ENCODE data around the gene OR10G8. TPM values are rescaled to one million over a fixed set of nuclear protein-coding genes. Genes with fewer than 3 reads are reported as not detected.

Gene OR10G8
- total and polyA plus RNA-seq, 12 donors = not detected

DNA sequence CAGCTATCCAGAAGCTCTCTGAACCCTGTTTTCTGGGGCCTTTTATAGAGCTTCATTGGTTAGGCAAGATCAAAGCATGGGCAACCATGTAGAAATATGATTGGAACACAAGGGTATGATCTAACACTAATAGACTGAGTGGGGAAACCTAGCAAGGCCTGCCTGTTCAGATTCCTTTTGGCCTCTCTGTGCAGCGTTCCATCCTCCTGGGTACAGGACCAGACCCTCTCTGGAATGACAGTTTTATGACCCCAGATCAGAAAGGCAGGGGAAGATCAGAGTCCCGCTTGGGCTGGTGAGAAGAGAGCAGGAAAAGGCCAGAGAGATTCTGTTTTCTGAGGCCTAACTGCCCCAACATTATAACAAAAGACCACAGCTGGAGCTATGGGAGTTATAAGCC is 52.0 kb downstream of the OR10G8 start:
- peaks cover 0 to 72% (median 46%) of the 10 kb centered on the region in 7 donors for H3K27me3 ChIP-seq
- no peak overlapping the region for H3K27ac ChIP-seq
- DNase-seq (no peak), ATAC-seq (no peak)
- TF ChIP-seq, protein P1, sequence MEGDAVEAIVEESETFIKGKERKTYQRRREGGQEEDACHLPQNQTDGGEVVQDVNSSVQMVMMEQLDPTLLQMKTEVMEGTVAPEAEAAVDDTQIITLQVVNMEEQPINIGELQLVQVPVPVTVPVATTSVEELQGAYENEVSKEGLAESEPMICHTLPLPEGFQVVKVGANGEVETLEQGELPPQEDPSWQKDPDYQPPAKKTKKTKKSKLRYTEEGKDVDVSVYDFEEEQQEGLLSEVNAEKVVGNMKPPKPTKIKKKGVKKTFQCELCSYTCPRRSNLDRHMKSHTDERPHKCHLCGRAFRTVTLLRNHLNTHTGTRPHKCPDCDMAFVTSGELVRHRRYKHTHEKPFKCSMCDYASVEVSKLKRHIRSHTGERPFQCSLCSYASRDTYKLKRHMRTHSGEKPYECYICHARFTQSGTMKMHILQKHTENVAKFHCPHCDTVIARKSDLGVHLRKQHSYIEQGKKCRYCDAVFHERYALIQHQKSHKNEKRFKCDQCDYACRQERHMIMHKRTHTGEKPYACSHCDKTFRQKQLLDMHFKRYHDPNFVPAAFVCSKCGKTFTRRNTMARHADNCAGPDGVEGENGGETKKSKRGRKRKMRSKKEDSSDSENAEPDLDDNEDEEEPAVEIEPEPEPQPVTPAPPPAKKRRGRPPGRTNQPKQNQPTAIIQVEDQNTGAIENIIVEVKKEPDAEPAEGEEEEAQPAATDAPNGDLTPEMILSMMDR (IDR thresholded peaks at IDR 0.05) = no peak
- intact Hi-C loops (cut with DNase I) = loop anchor here in 6 of 10 donors (10.0 kb wide), 3 partner anchors 116 to 516 kb away; no protein-coding TSS in a partner anchor
- peaks cover 0 to 10% (median 6%) of the 10 kb centered on the region in 9 donors for H3K4me1 ChIP-seq
- WGBS, 2 donors = 85% methylated on average over 2 of the region's 2 CpGs
- H3K9me3 ChIP-seq = no peaks in the 10 kb centered on the region
- no peak overlapping the region for H3K4me3 ChIP-seq
- H3K36me3 ChIP-seq = no peaks in the 10 kb centered on the region

DNA sequence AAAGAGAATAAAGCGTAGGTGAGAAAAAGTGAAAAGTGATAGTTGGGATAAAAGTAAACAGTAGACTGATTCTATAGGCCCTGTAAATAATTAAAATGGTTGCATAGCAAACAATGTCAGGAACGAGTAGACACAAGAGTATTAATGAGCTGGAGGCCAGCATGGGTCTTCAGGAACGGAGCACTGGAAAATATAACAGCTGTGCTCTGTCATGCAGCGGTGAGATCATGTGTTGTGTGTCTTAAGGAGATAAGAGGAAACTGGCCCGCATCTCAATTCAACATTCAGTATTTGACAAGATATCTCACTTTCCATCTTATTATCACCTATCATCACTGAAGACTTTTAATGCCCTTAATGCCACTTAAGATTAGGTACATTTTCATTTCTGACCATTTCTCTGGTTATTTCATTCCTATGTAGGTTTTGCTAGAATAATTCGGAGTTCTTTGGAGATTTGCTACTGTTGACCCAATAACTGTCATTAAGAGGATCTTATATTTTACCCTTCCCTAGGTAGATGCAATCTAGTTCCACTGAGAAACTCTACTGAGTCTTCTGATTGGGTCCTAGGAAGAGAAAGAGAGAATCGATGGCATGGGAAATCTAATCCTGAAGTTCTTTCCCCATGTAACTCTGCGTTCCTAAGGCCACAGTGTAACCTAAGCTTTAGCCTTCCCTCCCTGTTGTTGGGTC is 53.2 kb downstream of the OR10G8 start:
- Histone ChIP-seq H3K27me3 (peaks cover 0 to 75% (median 44%) of the 10 kb centered on the region in 7 donors), H3K27ac (no peak overlapping the region), H3K9me3 (no peaks in the 10 kb centered on the region), H3K36me3 (no peaks in the 10 kb centered on the region), H3K4me3 (no peak overlapping the region), H3K4me1 (peaks cover 0 to 10% (median 6%) of the 10 kb centered on the region in 9 donors)
- DNase-seq = no peak
- intact Hi-C loops (cut with DNase I) = loop anchor here in 6 of 10 donors (2.0 to 10.0 kb wide), 4 partner anchors 77 to 515 kb away; no protein-coding TSS in a partner anchor
- ATAC-seq = no peak
- 64 to 66% methylated on average over 8 of the region's 8 CpGs for WGBS, 2 donors
- TF ChIP-seq, protein P1 (IDR thresholded peaks at IDR 0.05) = no peak

Other genes with a start within 250 kb of the OR10G8 start
- gene OR6M1, start 220.4 kb upstream of the OR10G8 start, total RNA-seq = not detected
- gene OR6M1, start 220.4 kb upstream of the OR10G8 start, polyA plus RNA-seq = not detected
- gene TMEM225, start 141.1 kb upstream of the OR10G8 start, total RNA-seq = not detected
- gene TMEM225, start 141.1 kb upstream of the OR10G8 start, polyA plus RNA-seq = not detected
- gene OR8D4, start 124.6 kb upstream of the OR10G8 start, total RNA-seq = not detected
- not detected for gene OR8D4, start 124.6 kb upstream of the OR10G8 start, polyA plus RNA-seq
- not detected for gene OR4D5, start 87.2 kb upstream of the OR10G8 start, total RNA-seq
- not detected for gene OR4D5, start 87.2 kb upstream of the OR10G8 start, polyA plus RNA-seq
- gene OR6T1, start 83.0 kb upstream of the OR10G8 start, total RNA-seq = not detected
- gene OR6T1, start 83.0 kb upstream of the OR10G8 start, polyA plus RNA-seq = not detected
- not detected for gene OR10S1, start 49.0 kb upstream of the OR10G8 start, total RNA-seq
- not detected for gene OR10S1, start 49.0 kb upstream of the OR10G8 start, polyA plus RNA-seq
- gene OR10G6, start 31.6 kb upstream of the OR10G8 start, total RNA-seq = not detected
- not detected for gene OR10G6, start 31.6 kb upstream of the OR10G8 start, polyA plus RNA-seq
- not detected for gene OR10G4, start 13.8 kb upstream of the OR10G8 start, total RNA-seq
- not detected for gene OR10G4, start 13.8 kb upstream of the OR10G8 start, polyA plus RNA-seq
- not detected for gene OR10G9, start 3.8 kb upstream of the OR10G8 start, total RNA-seq
- not detected for gene OR10G9, start 3.8 kb upstream of the OR10G8 start, polyA plus RNA-seq
- gene OR10G7, start 14.5 kb downstream of the OR10G8 start, total RNA-seq = not detected
- gene OR10G7, start 14.5 kb downstream of the OR10G8 start, polyA plus RNA-seq = not detected
- 1 to 10 TPM; 1.6 to 8.8 (median 3.6) TPM for gene VWA5A, start 88.7 kb downstream of the OR10G8 start, total RNA-seq
- gene VWA5A, start 88.7 kb downstream of the OR10G8 start, polyA plus RNA-seq = 1 to 10 TPM; 1.2 to 1.6 TPM
- gene OR10D3, start 156.5 kb downstream of the OR10G8 start, total RNA-seq = not detected
- not detected for gene OR10D3, start 156.5 kb downstream of the OR10G8 start, polyA plus RNA-seq
- not detected for gene OR8G1, start 214.3 kb downstream of the OR10G8 start, total RNA-seq
- gene OR8G1, start 214.3 kb downstream of the OR10G8 start, polyA plus RNA-seq = not detected
- gene OR8G5, start 229.6 kb downstream of the OR10G8 start, total RNA-seq = not detected
- not detected for gene OR8G5, start 229.6 kb downstream of the OR10G8 start, polyA plus RNA-seq

All from heart right ventricle (tissue), 16 donors.